Breast epithelium (tissue), 4 donors: ENCODE results near the gene CALN1. TPM values are rescaled to one million over a fixed set of nuclear protein-coding genes. Genes with fewer than 3 reads are reported as not detected.

ENCODE experiments used
- DNase-seq, 2 donors: peaks; one replicate each; pipeline ENCODE4 v3.0.0-alpha.2; 2019; ENCODE audit warnings: low spot score in 2 of 2
- H3K27ac ChIP-seq, 2 donors: fragments of 200-600 bp; sonication (generic) in 1 of 2; one replicate each; pipeline ENCODE4 v1.5.1; 2016 to 2019; ENCODE audit warnings: mild to moderate bottlenecking in 1 of 2
- H3K27me3 ChIP-seq, 2 donors: fragments of 200-600 bp; sonication (generic) in 1 of 2; one replicate each; pipeline versions ENCODE4 v1.5.1 to v1.6.0; 2017 to 2019; ENCODE audit warnings: control low read depth in 1 of 2, mild to moderate bottlenecking in 1 of 2
- H3K36me3 ChIP-seq: fragments of 200-600 bp; one replicate; pipeline ENCODE4 v1.5.1; 2019
- H3K4me1 ChIP-seq, 2 donors: fragments of 200-600 bp; sonication (generic); one replicate each; pipeline ENCODE4 v1.5.1; 2016 to 2019; ENCODE audit warnings: control low read depth in 1 of 2
- H3K4me3 ChIP-seq, 3 donors: fragments of 200-600 bp; sonication (generic); 1 replicate in 2 of 3; 2 replicates in 1 of 3; pipeline ENCODE4 v1.5.1; 2016 to 2019; ENCODE audit warnings: mild to moderate bottlenecking in 3 of 3, moderate library complexity in 2 of 3
- H3K9me3 ChIP-seq, 2 donors: fragments of 200-600 bp; sonication (generic) in 1 of 2; one replicate each; pipeline ENCODE4 v1.5.1; 2016 to 2019; ENCODE audit warnings: control low read depth in 1 of 2
- POLR2A ChIP-seq: fragments of 450-650 bp; IDR thresholded peaks from one replicate; pipeline ENCODE4 v1.6.1; 2016; ENCODE audit warnings: antibody characterized with exemption, mild to moderate bottlenecking, moderate library complexity
- POLR2AphosphoS5 ChIP-seq, 3 donors: sonication (generic); formaldehyde crosslinking; IDR thresholded peaks; one replicate each; pipeline ENCODE4 v1.6.1; 2017; ENCODE audit warnings: antibody characterized with exemption in 3 of 3
- intact Hi-C: fragments of 100-400 bp; cut with DNase I; formaldehyde crosslinking; loops from one replicate; pipeline ENCODE4 v1.15.1; 2023; ENCODE audit warnings: low total_unique reads
- total RNA-seq, 3 donors: library from RNA; depleted of rRNA; stranded (reverse); fragments of >200 nt; gene quantifications; one replicate each; pipeline ENCODE4 v1.1.0, GENCODE V29; 2016
- TF ChIP-seq, protein P1 (sequence below), 3 donors: fragments of 450-650 bp; IDR thresholded peaks; one replicate each; pipeline ENCODE4 v1.5.1; 2016 to 2017; ENCODE audit warnings: antibody characterized with exemption in 3 of 3, mild to moderate bottlenecking in 3 of 3, moderate library complexity in 3 of 3

The CALN1 gene
- total RNA-seq, 3 donors from 2014 or later = under 0.01 to 0.33 (median 0.15) TPM

DNA sequence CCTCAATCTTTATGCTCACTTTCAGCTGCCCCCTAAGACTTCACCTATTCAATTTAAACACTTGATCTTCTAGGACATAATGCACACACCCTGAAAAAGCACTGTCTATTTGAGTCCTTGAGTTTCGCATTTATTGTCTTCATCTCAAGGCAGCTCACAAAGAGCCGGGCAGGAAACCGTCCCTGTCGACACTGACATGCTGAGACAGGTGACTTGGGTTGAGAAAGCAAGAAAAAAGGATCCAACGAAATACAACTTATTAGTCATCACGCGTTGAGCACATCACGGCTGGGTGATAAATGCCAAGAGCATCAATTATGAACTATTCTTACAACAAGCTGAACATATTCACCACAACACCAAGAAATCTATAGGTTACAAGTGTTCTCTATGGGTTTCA, 91.1 kb downstream of the CALN1 start:
- Histone ChIP-seq H3K27ac (no peak overlapping the region), H3K36me3 (no peaks in the 10 kb centered on the region), H3K4me1 (no peaks in the 10 kb centered on the region), H3K9me3 (no peaks in the 10 kb centered on the region), H3K27me3 (no peaks in the 10 kb centered on the region), H3K4me3 (no peak overlapping the region)
- TF ChIP-seq POLR2A (no peak), POLR2AphosphoS5 (IDR thresholded peaks at IDR 0.05) (no peak)
- TF ChIP-seq, protein P1, sequence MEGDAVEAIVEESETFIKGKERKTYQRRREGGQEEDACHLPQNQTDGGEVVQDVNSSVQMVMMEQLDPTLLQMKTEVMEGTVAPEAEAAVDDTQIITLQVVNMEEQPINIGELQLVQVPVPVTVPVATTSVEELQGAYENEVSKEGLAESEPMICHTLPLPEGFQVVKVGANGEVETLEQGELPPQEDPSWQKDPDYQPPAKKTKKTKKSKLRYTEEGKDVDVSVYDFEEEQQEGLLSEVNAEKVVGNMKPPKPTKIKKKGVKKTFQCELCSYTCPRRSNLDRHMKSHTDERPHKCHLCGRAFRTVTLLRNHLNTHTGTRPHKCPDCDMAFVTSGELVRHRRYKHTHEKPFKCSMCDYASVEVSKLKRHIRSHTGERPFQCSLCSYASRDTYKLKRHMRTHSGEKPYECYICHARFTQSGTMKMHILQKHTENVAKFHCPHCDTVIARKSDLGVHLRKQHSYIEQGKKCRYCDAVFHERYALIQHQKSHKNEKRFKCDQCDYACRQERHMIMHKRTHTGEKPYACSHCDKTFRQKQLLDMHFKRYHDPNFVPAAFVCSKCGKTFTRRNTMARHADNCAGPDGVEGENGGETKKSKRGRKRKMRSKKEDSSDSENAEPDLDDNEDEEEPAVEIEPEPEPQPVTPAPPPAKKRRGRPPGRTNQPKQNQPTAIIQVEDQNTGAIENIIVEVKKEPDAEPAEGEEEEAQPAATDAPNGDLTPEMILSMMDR (IDR thresholded peaks at IDR 0.05) = no peak
- no peak for DNase-seq
- intact Hi-C loops = no loop called here

DNA sequence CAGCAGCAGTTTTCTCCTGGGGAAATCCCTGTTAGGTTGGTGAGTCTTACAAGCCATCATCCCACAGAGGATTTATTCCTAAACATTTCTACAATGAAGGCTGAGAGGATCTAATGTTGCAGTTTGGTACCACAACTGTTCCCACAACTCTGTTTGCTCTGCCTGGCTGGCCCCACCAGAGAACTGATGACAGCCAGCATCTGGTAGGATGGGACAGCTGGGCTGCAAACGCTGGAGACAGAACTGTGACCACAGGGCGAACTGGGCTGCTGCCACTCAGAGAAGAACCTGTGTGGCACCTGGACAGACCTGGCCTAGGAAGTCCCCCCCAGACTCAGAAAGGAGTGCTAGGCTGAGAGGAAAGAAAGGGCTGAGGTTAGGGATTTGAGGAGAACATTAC, 94.8 kb downstream of the CALN1 start:
- DNase-seq = no peak
- TF ChIP-seq POLR2AphosphoS5 (IDR thresholded peaks at IDR 0.05) (no peak), POLR2A (no peak)
- TF ChIP-seq, protein P1 (IDR thresholded peaks at IDR 0.05) = no peak
- Histone ChIP-seq H3K4me3 (no peak overlapping the region), H3K9me3 (no peaks in the 10 kb centered on the region), H3K27me3 (no peaks in the 10 kb centered on the region), H3K36me3 (no peaks in the 10 kb centered on the region), H3K4me1 (no peaks in the 10 kb centered on the region), H3K27ac (no peak overlapping the region)
- intact Hi-C loops = loop anchor here (10.0 kb wide), 1 partner anchor 423 kb away; no protein-coding TSS in a partner anchor

DNA sequence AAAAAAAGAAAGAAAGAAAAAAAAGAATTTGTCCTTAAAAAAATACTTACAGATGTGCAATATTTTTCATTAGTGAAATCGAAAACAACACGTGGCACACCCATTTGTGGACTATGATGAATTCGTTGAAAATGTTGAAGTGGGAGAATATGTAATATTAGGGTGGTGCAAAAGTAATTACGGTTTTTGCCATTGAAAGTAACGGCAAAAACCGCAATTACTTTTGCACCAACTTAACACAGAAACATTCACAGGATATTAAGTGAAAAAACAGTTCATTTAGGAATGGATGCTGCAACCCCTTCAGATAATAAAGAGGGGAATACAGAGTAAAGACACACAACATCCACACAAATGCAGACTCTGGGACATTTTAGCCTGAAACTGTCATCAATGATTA, 96.0 kb downstream of the CALN1 start:
- H3K4me3 ChIP-seq = no peak overlapping the region
- H3K27me3 ChIP-seq = no peaks in the 10 kb centered on the region
- TF ChIP-seq POLR2A = no peak
- no peak for TF ChIP-seq POLR2AphosphoS5 (IDR thresholded peaks at IDR 0.05)
- TF ChIP-seq, protein P1 (IDR thresholded peaks at IDR 0.05) = no peak
- no peaks in the 10 kb centered on the region for H3K4me1 ChIP-seq
- no peaks in the 10 kb centered on the region for H3K9me3 ChIP-seq
- no peak for DNase-seq
- no peak overlapping the region for H3K27ac ChIP-seq
- no peaks in the 10 kb centered on the region for H3K36me3 ChIP-seq
- intact Hi-C loops = loop anchor here (10.0 kb wide), 1 partner anchor 421 kb away; no protein-coding TSS in a partner anchor

DNA sequence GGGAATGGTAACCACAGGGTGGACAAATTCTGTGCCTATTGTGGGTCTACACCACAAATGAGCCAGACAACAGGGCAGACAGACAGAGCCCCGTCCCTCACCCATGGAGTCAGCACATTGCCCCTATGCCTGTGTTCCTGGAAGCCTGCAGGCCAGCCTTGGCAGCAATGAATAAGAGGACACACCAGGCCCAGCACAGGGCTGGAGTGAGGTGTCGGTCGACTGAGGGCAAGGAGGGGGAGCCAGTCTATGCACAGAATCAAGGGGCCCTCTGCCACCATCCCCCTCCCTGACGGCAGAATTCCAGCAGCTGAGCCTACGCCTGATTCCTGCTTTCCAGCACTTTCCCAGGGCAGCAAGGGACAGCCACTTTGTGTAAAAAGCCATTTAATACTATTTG, 98.2 kb downstream of the CALN1 start:
- TF ChIP-seq, protein P1 (IDR thresholded peaks at IDR 0.05) = no peak
- TF ChIP-seq POLR2AphosphoS5 (IDR thresholded peaks at IDR 0.05) = no peak
- Histone ChIP-seq H3K36me3 (no peaks in the 10 kb centered on the region), H3K9me3 (no peaks in the 10 kb centered on the region), H3K4me1 (no peaks in the 10 kb centered on the region), H3K27me3 (no peaks in the 10 kb centered on the region), H3K4me3 (no peak overlapping the region), H3K27ac (no peak overlapping the region)
- DNase-seq = no peak
- intact Hi-C loops = loop anchor here (10.0 kb wide), 1 partner anchor 419 kb away; no protein-coding TSS in a partner anchor

DNA sequence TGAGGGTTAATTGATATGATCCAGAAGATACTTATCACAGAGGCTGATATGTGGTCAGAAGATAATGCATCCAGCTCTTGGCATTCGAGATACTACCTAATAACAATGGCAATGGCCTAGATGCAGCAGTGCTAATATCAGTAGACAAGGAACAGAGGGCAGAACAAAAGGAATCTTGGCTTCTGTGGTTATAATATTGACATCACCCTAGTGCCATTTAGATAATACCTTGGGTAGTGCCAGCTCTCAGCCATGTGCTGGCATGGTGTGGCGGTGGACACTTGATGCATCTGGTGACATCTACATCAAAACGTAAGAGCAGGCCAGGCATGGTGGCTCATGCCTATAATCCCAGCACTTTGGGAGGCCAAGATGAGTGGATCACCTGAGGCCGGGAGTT, 101.8 kb downstream of the CALN1 start:
- Histone ChIP-seq H3K4me3 (no peak overlapping the region), H3K9me3 (no peaks in the 10 kb centered on the region), H3K36me3 (no peaks in the 10 kb centered on the region), H3K4me1 (no peaks in the 10 kb centered on the region), H3K27ac (no peak overlapping the region), H3K27me3 (no peaks in the 10 kb centered on the region)
- TF ChIP-seq POLR2A = no peak
- no peak for TF ChIP-seq POLR2AphosphoS5 (IDR thresholded peaks at IDR 0.05)
- TF ChIP-seq, protein P1 (IDR thresholded peaks at IDR 0.05) = no peak
- intact Hi-C loops = loop anchor here (10.0 kb wide), 1 partner anchor 416 kb away; no protein-coding TSS in a partner anchor
- DNase-seq = no peak
